Neural cell (in vitro differentiated cells): ENCODE results near the gene ACAD9.
"Not testable (repeated sequence)": the region's sequence is repeated elsewhere in the genome, so short reads cannot be mapped to it uniquely, and the experiment has no call there.

Experiments
- EP300 ChIP-seq: fragments of 450-650 bp; conservative IDR thresholded peaks from 2 replicates; pipeline ENCODE4 v1.6.1; 2014; ENCODE audit warnings: antibody characterized with exemption, mild to moderate bottlenecking, moderate library complexity; ENCODE audit not compliant: poor library complexity, severe bottlenecking
- EZH2 ChIP-seq: fragments of 200-600, 300-800 bp; shearing (Covaris generic), sonication (generic); IDR thresholded peaks from 2 replicates; pipeline ENCODE4 v1.6.1; 2014; ENCODE audit warnings: antibody characterized with exemption, low read length, borderline replicate concordance, mild to moderate bottlenecking; ENCODE audit not compliant: insufficient read depth, poor library complexity, severe bottlenecking
- MXI1 ChIP-seq: fragments of 450-650 bp; conservative IDR thresholded peaks from 2 replicates; pipeline ENCODE4 v1.6.1; 2014; ENCODE audit warnings: antibody characterized with exemption, mild to moderate bottlenecking; ENCODE audit not compliant: poor library complexity, severe bottlenecking
- POLR2AphosphoS5 ChIP-seq: IDR thresholded peaks from 2 replicates; pipeline ENCODE4 v1.6.1; 2012
- RAD21 ChIP-seq: fragments of 450-650 bp; conservative IDR thresholded peaks from 2 replicates; pipeline ENCODE4 v1.6.1; 2014; ENCODE audit warnings: antibody characterized with exemption, mild to moderate bottlenecking, moderate library complexity
- SMC3 ChIP-seq: fragments of 450-650 bp; conservative IDR thresholded peaks from 2 replicates; pipeline ENCODE4 v1.6.1; 2014; ENCODE audit warnings: antibody characterized with exemption, mild to moderate bottlenecking, moderate library complexity; ENCODE audit not compliant: poor library complexity
- TAF1 ChIP-seq: IDR thresholded peaks from 2 replicates; pipeline ENCODE4 v1.6.1; 2012; ENCODE audit warnings: low read depth
- TF ChIP-seq, protein P1 (sequence below): fragments of 450-650 bp; IDR thresholded peaks from 2 replicates; pipeline ENCODE4 v1.5.1; 2014; ENCODE audit warnings: antibody characterized with exemption, mild to moderate bottlenecking, moderate library complexity; ENCODE audit not compliant: poor library complexity, severe bottlenecking

DNA sequence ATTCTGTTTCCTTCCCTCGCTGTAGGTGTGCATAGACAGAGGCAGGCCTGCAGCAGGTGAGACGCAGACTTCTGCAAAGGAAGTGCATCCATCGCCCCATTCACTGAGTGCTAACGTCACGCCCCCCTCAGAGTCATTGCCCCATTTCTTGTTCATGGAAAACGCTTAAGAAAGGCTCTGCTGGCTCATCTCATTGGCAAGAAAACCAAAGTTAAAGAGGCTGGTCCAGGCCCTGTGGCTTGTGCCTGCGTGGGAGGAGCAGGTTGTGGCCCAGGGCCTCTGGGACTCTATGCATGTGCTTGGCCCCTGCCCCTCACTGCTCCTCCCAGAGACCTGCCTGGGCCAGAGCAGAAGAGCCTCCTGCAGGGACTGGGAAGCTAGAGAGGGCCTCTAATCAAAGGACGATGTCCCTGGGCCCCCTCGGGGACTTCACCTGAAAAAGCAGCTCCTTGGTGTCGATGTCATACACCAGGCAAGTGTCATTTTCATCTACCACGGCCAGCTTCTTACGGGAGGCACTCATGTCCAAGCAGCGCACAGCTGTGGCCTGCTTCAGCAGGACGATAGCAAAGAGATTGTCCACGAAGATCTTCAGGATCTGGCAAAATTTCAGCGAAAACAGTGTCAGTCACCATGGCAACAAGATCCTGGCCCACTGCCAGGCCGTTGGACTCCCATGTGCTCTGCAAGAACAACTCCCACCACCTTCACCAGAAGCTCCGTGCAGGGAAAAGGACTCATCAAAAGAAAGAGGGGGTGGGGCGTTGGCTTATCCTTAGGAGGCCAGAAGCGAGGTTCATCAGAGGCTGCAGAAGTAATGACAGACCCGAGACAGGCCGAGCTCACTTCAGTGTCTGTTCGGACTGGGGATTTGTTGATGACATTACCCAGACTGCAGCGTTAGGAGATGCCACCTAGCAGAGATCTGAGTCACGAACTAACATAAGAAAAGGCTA, 14.3 kb upstream of the ACAD9 start:
- not testable (repeated sequence) for TF ChIP-seq POLR2AphosphoS5, MXI1, EZH2, TAF1, EP300, RAD21, SMC3
- TF ChIP-seq, protein P1, sequence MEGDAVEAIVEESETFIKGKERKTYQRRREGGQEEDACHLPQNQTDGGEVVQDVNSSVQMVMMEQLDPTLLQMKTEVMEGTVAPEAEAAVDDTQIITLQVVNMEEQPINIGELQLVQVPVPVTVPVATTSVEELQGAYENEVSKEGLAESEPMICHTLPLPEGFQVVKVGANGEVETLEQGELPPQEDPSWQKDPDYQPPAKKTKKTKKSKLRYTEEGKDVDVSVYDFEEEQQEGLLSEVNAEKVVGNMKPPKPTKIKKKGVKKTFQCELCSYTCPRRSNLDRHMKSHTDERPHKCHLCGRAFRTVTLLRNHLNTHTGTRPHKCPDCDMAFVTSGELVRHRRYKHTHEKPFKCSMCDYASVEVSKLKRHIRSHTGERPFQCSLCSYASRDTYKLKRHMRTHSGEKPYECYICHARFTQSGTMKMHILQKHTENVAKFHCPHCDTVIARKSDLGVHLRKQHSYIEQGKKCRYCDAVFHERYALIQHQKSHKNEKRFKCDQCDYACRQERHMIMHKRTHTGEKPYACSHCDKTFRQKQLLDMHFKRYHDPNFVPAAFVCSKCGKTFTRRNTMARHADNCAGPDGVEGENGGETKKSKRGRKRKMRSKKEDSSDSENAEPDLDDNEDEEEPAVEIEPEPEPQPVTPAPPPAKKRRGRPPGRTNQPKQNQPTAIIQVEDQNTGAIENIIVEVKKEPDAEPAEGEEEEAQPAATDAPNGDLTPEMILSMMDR: not testable (repeated sequence)
